Activated T-cell treated with anti-CD3 and anti-CD28 coated beads for 4 hours (primary cell): ENCODE results near the gene PRND.
"Not testable (repeated sequence)": the region's sequence is repeated elsewhere in the genome, so short reads cannot be mapped to it uniquely, and the experiment has no call there.

ENCODE experiments used
- DNase-seq: peaks from one replicate; pipeline ENCODE4 v3.0.0-alpha.2; 2020

Gene PRND

DNA sequence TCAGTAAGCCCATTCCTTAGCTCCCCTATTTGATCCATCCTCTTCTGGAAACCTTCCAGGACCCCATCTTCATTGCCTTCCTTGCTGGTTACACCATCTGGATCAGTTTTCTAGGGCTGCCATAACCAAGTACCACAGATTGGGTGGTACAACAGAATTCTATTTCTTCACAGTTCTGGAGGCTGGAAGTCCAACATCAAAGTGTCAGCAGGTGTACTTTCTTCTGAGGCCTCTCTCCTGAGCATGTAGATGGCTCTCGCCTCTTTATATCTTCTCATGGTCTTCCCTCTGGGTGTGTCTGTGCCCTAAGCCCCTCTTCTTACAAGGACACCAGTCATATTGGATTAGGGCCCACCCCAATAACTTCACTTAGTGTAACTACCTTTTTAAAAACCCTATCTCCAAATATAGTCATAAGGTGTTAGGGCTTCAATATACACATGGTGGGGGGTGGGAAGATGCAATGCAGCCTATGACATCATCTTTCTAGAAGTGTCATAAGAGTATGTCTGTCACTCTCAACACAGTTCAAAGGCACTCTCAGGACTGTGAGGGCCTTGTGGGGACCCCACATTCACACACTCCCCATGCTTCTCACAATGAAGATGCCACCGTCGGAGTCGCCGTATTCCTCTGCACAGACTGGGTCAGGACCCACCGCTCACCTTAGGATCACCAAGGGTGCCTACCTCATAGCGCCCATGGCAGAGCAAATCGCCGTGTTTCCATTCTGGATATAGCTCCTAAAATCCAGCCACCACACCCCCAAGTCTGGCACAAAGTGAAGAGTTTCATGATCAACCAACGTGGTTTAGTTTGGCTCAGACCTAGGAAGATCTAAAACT lies 12.2 kb upstream of the PRND start:
- no peak for DNase-seq

DNA sequence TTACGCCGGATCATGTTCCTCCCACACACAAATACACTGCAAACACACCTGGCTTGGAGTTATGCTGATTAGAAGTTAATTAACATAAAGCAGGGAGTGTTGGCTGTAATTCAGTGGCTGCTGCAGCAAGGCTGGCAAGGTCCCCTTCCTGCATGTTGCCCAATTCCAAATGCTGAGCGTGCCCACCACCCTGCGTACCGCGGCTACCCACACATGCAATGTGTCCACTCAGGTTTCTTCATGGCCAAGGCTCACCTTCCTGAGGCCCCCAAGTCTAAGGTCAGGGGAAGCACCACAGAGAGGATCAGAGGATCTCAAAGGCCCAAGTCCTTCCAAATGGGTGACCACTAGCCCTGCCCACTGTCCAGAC lies 11.6 kb upstream of the PRND start:
- DNase-seq = no peak

DNA sequence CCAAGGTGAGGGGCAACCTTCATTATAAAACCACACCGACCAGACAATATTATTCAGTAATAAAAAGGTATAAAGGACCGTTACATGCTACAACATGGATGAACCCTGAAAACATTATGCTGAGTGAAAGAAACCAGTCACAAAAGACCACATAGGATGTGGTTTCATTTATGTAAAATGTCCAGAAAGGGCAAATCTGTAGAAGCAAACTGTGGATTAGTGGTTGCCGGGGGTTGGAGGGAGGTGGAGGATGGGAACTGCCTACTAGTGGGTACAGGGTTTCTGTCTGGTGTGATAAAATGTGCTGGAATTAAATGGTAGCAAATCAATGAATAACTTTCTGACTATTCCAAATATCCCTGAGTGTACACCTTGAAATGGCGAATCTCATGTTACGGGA lies 10.2 kb upstream of the PRND start:
- no peak for DNase-seq

DNA sequence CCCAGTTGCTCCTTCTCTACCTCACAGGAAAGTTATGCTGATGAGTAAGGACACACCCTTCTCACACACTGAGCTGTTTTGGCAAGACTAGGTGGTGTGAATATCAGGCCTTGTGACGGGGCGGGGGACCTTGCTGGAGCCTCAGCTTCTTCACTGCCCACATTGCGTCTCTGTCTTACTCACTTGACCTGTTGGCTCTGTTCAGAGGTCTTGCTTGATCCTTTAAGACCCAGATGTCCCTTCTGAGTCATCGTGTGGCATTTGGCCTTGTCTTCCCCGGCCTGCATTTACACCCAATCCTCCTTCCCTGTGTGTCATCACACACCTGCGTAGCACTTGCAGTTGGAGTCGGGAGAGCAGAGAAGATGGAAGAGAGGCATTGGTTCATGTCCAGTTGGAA lies 8.3 kb upstream of the PRND start:
- DNase-seq = no peak

DNA sequence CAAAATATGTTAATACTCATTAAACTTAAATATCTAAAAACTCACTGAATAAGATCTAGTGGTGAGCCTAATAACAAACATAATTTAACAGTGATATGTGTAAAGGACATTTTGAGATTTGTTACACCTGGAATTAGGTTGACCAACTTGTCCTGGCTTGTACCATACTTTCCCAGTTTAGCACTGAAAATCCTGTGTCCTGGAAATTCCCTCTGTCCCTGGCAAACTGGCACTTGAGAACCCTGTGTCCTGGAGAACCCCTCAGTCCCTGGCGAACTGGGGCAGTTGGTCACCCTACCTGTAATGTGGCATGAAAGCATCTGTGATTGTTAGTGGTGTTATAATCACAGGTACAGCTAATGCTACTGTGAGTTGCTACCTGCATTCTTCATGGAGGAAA lies 6.9 kb upstream of the PRND start:
- DNase-seq = no peak

DNA sequence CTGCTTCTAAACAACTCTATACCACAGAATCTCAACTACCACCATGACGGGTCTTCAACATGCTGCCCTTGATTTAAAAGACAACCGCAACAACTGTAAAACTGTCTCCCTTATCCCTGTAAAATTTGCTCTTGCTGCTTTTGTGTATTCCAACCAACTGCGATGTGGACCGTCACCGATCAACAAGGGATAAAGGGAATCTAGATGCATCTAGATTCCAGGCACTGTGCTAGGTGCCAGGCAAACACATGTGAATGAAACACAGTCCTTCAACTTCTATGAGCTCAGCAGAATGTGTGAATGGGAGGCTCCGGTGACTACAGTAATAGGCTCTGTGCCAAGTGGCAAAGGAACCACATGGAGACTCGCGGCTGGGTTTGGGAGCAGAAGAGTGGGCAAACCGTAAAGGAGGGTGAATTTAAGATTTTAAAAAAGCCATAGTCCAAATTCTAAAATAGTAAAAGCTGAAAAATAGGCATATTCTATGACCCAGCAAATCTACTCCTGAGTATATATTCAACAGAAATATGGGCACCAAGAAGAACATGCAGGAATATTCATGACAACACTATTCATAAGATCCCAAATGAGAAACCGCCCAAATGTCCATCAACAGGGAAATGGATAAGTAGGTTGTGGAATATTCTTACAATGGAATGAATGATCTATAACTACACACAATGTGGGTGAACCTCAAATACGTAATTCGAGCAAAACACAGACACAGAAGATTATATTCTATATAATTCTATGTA lies 3.7 kb upstream of the PRND start:
- DNase-seq = no peak

DNA sequence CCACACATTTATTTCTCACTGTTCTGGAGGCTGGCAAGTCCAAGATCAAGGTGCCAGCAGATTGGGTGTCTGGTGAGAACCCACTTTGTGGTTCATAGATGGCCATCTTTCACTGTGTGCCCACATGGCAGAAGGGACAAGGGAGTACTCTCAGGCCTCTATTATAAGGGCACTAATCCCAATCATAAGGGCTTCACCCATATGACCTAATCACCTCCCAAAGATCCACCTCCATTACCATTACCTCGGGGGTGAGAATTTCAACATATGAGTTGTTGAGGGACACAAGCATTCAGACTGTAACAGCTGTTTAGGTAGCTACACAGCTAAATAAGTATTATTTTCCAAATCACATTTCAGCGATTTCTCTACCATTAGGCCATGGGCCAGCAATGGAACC lies 2.5 kb upstream of the PRND start:
- DNase-seq = no peak

DNA sequence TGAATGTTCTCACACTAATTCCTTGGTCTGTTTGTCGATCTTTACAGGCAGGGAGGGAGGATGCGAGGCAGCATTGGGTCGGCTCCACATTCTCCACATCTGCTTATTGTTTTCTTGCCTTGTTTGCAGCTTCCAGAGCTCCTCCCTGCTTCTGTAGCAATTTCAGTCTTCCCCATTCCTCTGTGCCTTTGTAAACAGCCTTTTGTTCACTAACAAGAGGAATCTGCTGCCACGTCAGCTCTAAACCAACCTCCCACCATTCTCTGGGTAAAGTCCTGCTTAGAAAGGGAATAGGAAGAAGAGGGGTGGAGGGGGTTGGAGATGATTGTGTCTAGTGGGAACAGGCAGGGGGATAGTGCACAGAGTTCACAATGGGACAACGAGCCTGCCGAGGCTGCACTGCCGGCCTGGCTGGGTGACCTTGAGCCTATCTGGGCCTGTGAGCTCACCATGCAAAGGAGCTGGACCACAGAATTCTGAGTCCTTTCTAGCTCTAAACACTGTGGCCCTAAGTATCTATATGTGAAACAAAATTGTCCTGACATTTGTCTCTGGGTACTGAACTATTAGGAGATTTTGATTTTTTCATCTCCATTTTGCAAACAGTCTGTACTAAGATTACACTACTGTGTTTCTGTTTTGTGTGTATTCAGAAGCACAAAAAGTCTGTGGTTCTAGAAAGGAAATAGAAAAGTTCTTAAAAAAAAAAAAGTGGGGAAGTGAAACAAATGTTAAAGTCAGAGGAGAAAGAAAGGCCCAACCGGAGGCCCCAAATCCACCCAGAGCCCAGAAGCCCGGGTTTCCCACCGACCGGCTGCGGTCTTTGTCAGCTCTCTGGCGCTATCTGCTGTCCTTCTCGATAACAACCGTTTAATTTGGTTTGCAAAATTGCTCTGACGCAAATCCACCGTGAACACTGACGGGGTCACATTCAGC lies 1.4 kb upstream of the PRND start:
- peak; percentile 70 for DNase-seq

DNA sequence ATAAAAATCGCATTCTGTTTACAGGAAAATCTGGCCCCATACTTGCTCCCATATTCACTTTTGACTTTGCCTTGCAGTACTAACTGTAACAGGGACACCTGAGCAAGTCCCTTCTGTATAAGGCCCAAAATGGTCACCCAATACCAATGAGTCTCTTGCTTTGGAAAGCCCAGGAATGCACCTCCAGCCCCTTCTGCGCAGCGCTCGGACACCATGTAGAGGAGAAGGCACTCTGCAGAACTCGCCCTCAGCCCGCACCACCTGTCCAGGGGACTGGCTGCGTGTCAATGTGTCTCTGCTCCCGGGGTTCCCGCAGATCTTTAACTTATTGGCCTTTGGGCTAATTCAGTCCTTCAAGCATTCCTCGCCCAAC lies 746 bp upstream of the PRND start:
- DNase-seq = no peak

DNA sequence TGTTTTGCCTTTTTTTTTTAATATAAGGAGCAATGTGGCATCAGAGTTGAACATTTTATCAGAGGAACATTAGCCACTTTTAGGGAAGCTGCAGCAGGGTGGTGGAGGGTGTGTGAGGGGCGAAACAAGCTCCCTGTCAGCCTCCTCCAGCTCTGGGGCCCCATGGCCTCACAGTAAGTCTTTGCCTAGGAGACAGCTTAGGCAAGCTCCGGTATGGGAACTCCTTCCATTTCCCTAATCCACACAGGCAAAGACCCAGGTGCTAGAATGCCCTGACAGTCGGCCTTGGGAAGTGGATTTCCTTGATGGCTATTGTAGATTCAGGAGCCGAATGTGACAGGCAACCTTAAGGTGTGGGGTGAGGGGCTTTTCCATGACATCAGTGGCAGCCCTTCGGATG lies 862 bp downstream of the PRND start:
- DNase-seq = no peak

DNA sequence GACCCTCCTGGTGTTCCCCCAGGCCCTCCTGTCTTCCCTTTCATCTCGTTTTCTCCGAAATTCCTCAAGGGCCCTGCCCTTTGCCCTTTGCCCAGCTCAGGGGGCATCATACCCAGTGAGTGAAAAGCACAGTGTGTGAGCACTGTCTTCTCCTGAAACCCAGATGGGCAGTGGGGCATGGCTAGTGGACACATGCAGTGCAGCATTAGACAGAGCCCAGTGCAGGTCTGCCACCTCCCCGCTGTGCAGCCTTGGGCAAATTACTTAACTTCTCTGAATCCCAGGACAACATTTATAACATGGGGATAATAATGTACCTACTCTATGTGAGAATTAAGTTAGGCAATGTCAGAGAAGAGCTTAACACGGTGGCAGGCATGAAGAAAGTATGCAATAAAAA lies 1.3 kb downstream of the PRND start:
- no peak for DNase-seq

DNA sequence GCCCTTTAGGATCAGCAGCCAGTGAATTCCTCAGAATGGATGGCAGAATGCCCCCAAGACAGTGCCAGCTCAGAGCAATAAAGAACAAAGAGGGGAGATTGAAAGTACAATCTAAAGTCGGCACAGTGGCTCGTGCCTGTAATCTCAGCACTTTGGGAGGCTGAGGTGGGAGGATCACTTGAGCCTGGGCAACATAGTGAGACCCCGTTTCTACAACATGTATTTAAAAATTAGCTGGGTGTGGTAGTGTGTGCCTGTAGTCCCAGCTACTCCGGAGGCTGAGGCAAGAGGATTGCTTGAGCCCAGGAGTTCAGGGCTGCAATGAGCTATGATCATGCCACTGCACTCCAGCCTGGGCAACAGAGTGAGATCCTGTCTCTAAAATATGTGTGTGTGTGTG lies 1.8 kb downstream of the PRND start:
- DNase-seq = not testable (repeated sequence)

DNA sequence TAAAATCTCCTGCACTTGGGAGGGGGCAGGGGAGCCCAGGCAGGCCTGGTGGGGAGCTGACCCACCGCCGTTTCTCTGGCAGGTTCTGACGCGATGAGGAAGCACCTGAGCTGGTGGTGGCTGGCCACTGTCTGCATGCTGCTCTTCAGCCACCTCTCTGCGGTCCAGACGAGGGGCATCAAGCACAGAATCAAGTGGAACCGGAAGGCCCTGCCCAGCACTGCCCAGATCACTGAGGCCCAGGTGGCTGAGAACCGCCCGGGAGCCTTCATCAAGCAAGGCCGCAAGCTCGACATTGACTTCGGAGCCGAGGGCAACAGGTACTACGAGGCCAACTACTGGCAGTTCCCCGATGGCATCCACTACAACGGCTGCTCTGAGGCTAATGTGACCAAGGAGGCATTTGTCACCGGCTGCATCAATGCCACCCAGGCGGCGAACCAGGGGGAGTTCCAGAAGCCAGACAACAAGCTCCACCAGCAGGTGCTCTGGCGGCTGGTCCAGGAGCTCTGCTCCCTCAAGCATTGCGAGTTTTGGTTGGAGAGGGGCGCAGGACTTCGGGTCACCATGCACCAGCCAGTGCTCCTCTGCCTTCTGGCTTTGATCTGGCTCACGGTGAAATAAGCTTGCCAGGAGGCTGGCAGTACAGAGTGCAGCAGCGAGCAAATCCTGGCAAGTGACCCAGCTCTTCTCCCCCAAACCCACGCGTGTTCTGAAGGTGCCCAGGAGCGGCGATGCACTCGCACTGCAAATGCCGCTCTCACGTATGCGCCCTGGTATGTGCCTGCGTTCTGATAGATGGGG lies 3.0 kb downstream of the PRND start:
- DNase-seq = no peak

DNA sequence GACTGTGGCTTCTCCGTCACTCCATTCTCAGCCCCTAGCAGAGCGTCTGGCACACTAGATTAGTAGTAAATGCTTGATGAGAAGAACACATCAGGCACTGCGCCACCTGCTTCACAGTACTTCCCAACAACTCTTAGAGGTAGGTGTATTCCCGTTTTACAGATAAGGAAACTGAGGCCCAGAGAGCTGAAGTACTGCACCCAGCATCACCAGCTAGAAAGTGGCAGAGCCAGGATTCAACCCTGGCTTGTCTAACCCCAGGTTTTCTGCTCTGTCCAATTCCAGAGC lies 3.5 kb downstream of the PRND start:
- no peak for DNase-seq

DNA sequence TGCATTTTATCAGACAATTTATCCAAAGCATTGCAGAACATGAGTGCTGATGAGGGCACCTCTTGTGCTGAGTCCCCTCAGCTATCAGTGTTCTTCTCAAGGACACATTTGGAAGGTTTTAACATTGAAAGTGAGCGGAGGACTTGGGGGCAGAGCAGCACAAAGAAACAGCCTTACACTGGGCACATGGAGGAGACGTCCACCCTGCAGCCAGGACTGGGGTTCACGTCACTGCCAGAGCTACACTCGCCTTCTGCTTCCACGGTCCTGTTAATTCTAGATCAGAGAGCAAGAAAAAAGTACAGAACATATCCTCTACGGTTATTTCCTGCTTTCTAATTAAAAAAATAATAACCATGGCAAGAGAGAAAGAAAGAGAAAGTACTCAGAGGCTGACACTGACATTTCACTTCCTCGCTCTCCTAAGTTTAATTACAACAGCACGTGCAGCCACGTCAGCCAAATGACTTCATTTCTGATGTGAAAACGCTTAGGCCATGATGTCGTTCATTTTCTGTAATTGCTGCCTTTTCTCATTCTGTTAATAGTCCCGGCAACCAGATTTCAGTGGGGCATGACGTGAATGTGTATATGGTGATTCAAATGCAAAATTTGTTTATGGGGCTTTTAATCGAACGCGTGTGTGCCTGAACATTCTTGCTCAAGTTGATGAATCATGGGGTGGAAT lies 5.1 kb downstream of the PRND start:
- peak; percentile 14 for DNase-seq

DNA sequence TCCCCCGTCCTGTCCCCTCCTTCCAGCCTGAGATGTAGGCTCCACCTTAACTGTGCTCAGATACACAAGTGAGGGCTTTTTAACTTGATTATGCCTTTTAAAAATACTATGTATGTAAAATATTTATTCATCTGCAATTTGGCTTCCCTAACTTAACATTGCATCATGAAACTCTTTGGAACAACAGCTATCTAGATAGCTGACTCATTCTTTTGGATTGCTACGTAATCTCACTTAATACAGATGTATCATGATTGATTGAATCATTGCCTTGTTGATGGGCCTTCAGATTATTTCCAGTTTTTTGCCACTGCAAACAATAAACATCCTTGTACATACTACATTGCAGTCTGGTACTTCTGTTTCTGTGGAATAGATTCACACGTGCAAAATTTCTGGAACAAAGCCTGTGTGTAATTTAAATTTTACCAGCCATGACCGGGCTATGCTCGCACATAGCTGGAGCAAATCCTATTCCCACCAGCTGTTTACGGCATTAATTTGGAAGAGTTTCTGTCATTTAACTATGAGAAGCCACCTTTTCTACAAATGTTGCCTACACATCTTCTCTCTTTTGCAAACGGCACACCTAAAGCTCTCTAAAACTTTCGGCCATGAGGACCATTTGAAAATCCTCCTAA lies 6.5 kb downstream of the PRND start:
- no peak for DNase-seq

DNA sequence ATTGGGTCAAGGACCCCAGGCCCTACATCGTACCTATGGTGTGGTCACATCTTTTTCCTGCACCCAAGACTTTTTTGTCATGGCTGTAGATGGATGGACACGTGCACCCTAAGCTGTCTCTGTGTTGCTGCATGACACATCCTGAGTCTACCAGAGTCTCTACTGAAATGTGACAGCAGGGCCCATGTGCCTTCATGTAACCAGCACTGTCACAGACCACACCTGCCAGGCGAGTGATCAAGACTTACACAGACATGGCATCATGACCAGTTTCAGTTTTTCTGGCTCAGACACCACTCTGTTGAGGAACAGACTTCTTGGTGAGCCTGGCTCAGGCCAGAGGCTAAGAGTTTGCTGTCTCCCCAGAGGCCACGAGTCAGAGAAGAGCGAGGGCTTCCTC lies 7.6 kb downstream of the PRND start:
- no peak for DNase-seq

DNA sequence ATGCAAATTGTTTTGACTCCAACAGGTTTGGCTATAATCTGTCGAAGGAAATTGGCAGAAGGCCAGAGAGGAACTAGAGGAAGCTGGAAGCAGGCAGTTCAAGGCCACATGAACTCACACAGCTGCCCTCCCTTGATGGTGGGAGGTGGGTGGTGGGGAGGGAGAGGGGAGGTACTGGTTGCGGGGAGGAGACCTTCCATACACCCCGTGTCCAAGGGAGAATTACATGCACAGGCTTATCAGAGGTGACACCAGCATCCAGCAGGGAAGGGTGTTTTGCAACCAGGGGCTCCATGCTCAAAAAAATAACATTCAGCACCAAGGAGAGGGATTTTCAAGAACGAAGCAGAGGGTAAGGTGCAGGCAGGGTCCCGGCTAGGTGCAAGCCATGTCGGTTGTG lies 9.1 kb downstream of the PRND start:
- DNase-seq = no peak

DNA sequence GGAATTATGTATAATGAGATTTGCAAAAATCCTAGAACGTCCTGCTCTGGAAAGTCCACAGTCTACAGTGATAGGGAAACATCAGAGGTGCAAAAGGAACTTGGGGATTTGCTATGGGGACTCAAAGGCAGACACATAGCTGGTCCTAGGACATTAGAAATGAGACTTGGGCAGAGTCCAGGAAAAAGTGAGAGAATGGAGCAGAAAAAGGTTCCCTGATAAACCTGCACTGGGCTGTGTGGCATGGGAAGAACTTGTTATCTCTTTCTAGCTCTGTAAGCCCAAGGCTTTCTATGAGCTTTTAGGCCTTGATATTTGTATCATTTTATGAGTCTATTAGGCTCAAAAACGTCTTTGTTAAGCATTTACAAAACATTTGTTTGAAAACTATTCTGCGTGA lies 15.2 kb downstream of the PRND start:
- DNase-seq = no peak

DNA sequence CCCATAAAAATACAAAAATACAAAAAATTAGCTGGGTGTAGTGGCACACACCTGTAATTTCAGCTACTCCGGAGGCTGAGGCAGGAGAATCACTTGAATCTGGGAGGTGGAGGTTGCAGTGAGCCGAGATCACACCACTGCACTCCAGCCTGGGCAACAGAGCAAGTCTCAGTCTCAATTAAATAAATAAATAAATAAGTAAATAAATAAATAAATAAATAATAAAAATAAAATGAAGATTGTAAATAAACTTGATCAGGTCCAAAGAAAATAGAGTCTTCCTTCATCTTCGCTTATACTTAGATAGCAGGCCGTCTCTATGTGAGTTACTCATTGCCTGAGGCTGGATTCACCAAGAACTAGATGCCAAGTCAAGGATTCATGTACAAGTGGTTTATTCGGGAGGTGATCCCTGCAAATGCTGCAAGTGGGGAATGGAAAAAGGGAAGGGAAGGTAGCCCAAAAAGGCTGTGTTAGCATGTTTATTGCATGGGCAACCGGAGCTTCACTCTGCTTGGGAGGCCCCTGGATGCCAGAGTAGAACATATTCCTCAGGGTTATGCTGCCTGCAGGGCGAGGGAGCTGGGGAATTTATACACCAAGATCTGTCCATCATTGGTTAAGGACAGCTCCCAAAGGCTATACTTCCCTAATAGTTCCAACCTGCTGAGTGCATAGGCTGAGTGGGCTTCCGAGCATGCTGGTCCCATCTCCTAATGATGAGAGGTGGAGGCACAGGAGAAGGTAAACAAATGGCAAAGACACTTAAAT lies 16.3 kb downstream of the PRND start:
- DNase-seq = no peak
